ENCODE measurements around the gene THAP2.

GRCh38 chr12:71719647-71720370 lies 55.7 kb downstream of the THAP2 start:
- TF ChIP-seq, protein P1, sequence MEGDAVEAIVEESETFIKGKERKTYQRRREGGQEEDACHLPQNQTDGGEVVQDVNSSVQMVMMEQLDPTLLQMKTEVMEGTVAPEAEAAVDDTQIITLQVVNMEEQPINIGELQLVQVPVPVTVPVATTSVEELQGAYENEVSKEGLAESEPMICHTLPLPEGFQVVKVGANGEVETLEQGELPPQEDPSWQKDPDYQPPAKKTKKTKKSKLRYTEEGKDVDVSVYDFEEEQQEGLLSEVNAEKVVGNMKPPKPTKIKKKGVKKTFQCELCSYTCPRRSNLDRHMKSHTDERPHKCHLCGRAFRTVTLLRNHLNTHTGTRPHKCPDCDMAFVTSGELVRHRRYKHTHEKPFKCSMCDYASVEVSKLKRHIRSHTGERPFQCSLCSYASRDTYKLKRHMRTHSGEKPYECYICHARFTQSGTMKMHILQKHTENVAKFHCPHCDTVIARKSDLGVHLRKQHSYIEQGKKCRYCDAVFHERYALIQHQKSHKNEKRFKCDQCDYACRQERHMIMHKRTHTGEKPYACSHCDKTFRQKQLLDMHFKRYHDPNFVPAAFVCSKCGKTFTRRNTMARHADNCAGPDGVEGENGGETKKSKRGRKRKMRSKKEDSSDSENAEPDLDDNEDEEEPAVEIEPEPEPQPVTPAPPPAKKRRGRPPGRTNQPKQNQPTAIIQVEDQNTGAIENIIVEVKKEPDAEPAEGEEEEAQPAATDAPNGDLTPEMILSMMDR (IDR thresholded peaks at IDR 0.05), result no peak
- TF ChIP-seq POLR2A (IDR thresholded peaks at IDR 0.05), result no peak

Measured in right lobe of liver (tissue), 4 donors.